Coronary artery (tissue), 2 donors: Measurements from ENCODE around the gene TRHDE.

Experiments used
- DNase-seq: peaks from one replicate; pipeline ENCODE4 v3.0.0-alpha.2; 2017; ENCODE audit warnings: low spot score
- H3K27ac ChIP-seq, 2 donors: fragments of 200-600 bp; sonication (generic); one replicate each; pipeline ENCODE4 v1.5.1; 2016 to 2019
- H3K4me3 ChIP-seq: fragments of 200-600 bp; sonication (generic); 2 replicates; pipeline ENCODE4 v1.5.1; 2016; ENCODE audit warnings: mild to moderate bottlenecking, moderate library complexity
- CTCF ChIP-seq: fragments of 200-600 bp; sonication (generic); IDR thresholded peaks from one replicate; pipeline ENCODE4 v1.5.1; 2019; ENCODE audit warnings: antibody characterized with exemption

TRHDE gene

GRCh38 chr12:72390146-72390545 lies 118.0 kb downstream of the TRHDE start:
- TF ChIP-seq CTCF = no peak
- no peak overlapping the region for H3K4me3 ChIP-seq
- no peak overlapping the region for H3K27ac ChIP-seq
- no peak for DNase-seq

- H3K4me3 ChIP-seq = no peak overlapping the region
- TF ChIP-seq CTCF = no peak
- no peak for DNase-seq
- no peak overlapping the region for H3K27ac ChIP-seq
These were observed 133.9 kb downstream of the TRHDE start for GRCh38 chr12:72406111-72406510.

GRCh38 chr12:72432037-72432604 lies 160.0 kb downstream of the TRHDE start:
- no peak for TF ChIP-seq CTCF
- DNase-seq = no peak
- no peak overlapping the region for H3K4me3 ChIP-seq
- no peak overlapping the region for H3K27ac ChIP-seq

GRCh38 chr12:72433298-72433697 lies 161.1 kb downstream of the TRHDE start:
- H3K27ac ChIP-seq = no peak overlapping the region

GRCh38 chr12:72434999-72435398 lies 162.8 kb downstream of the TRHDE start:
- H3K4me3 ChIP-seq = no peak overlapping the region
- TF ChIP-seq CTCF = no peak
- no peak overlapping the region for H3K27ac ChIP-seq
- no peak for DNase-seq

More at GRCh38 chr12:72433298-72433697, 161.1 kb downstream of the TRHDE start:
- no peak for DNase-seq
- TF ChIP-seq CTCF = no peak
- no peak overlapping the region for H3K4me3 ChIP-seq

GRCh38 chr12:72442217-72442616 lies 170.0 kb downstream of the TRHDE start:
- H3K4me3 ChIP-seq = no peak overlapping the region
- TF ChIP-seq CTCF = no peak
- no peak overlapping the region for H3K27ac ChIP-seq
- DNase-seq = no peak

- no peak overlapping the region for H3K27ac ChIP-seq
- DNase-seq = no peak
- H3K4me3 ChIP-seq = no peak overlapping the region
- TF ChIP-seq CTCF = no peak
These were observed 172.0 kb downstream of the TRHDE start for GRCh38 chr12:72444125-72444524.
